Measurements from ENCODE around the gene LRRC47. TPM values are rescaled to one million over a fixed set of nuclear protein-coding genes. Genes with fewer than 3 reads are reported as not detected.

The LRRC47 gene
- total RNA-seq, 1 experiment from 2014 or later, result 65.1 TPM

DNA sequence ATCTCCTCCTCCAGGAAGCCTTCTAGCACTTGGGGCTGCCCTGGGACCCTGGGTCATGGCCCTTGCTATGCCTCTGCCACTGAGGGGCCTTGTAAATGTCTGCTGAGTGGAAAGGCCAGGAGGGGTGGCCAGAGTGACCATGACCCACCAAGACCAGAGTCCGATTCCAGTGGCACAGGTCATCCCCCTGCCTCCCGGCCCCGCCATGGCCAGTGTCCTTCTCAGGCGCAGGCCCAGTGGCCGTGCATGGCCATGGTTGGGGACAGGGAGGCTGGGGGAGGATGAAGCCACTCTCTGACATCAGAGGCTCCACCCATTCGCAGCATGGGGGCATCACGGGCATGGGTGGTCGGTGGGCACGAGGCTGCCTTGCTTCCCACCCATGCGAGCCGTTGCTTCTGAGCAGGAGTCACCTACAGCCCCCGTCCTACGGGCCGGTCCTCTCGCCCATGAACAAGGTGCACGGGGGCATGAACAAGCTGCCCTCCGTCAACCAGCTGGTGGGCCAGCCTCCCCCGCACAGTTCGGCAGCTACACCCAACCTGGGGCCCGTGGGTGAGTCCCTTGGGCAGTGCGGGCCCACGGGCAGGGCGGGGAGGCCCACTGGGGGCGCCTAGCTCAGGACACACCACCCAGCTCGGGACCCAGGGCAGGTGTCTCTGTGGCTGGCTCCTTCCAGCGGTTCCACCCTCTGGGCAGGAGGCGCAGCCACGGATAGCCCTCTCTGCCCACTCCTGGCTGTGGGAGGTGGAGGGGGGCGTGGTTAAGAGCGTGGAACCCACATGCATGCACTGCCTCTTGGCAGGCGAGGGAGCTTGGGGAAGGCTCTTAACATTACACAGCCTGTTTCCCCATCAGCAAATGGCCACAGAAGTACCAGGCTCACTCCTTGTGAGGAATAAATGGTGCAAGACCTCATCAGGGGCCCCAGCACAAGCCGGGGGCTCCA, 66.4 kb downstream of the LRRC47 start:
- H3K4me3 Mint-ChIP-seq, result no peak overlapping the region

More for the DNA sequence above, 66.4 kb downstream of the LRRC47 start:
- Histone ChIP-seq H3T11ph (ENCODE audit: low read length) (no peak overlapping the region), H3K9me3 (ENCODE audit: control insufficient read depth, low read depth, low read length) (no peaks in the 10 kb centered on the region), H3K27ac (ENCODE audit: insufficient read length, low read depth, low read length) (no peak overlapping the region), H4K5ac (ENCODE audit: insufficient read length, low read depth, low read length) (no peak overlapping the region), H3K9ac (ENCODE audit: extremely low read depth, insufficient read length, low read length) (no peak overlapping the region), H3K79me2 (ENCODE audit: insufficient read depth, low read length) (no peaks in the 10 kb centered on the region), H2BK15ac (ENCODE audit: low read depth, low read length) (no peak overlapping the region; the same call in 1 of the 2 replicates), H3K14ac (ENCODE audit: insufficient read depth, low read length) (no peak overlapping the region; the same call in 1 of the 2 replicates), H3K4ac (ENCODE audit: low read depth, low read length) (no peak overlapping the region), H3K18ac (ENCODE audit: insufficient read length, low read depth, low read length) (no peak overlapping the region), H3K4me2 (ENCODE audit: insufficient read depth, insufficient read length, low read length) (no peak overlapping the region), H2AFZ (ENCODE audit: low read length) (no peak overlapping the region), H4K8ac (replicated peaks; ENCODE audit: insufficient read length, low read depth, low read length) (no peak overlapping the region), H4K20me1 (ENCODE audit: control insufficient read depth, insufficient read depth, insufficient read length) (no peaks in the 10 kb centered on the region), H2BK12ac (ENCODE audit: insufficient read length, low read depth, low read length) (no peak overlapping the region), H3K27me3 (ENCODE audit: insufficient read depth, low read length) (no peaks in the 10 kb centered on the region; the same call in 1 of the 2 replicates), H2BK120ac (ENCODE audit: low read depth, low read length, poor library complexity, severe bottlenecking) (no peak overlapping the region), H4K91ac (ENCODE audit: insufficient read length, low read depth, low read length) (no peak overlapping the region), H2AK5ac (ENCODE audit: insufficient read length, low read length) (no peak overlapping the region), H2BK20ac (ENCODE audit: low read depth, low read length, poor library complexity, severe bottlenecking) (no peak overlapping the region), H2BK5ac (ENCODE audit: insufficient read length, low read length) (no peak overlapping the region), H3K79me1 (ENCODE audit: insufficient read depth, low read depth, low read length, poor library complexity, severe bottlenecking) (no peaks in the 10 kb centered on the region), H3K56ac (ENCODE audit: insufficient read length, low read depth, low read length) (no peak overlapping the region), H3K4me1 (ENCODE audit: insufficient read depth, low read length) (no peaks in the 10 kb centered on the region), H3K23me2 (ENCODE audit: insufficient read length, low read depth, low read length, poor library complexity, severe bottlenecking) (no peaks in the 10 kb centered on the region), H3K23ac (ENCODE audit: insufficient read length, low read depth, low read length) (no peak overlapping the region)
- H3K4me1 Mint-ChIP-seq, result peaks cover 0 to 13% of the 10 kb centered on the region in 2 experiments; a peak in 2 of 4 replicates
- no CpG with 5 or more reads among the region's 32 CpGs for WGBS (ENCODE audit: extremely low coverage, insufficient read length, low lambda C conversion rate)
- peaks cover 2% of the 10 kb centered on the region for H3K27me3 Mint-ChIP-seq (ENCODE audit: low read depth)
- 0 out of 7 replicates have a peak, but pooled peaks cover 0 to 2% (median 0%) of the 10 kb centered on the region in 3 experiments for H3K36me3 Mint-ChIP-seq (ENCODE audit: insufficient read depth in 1 of 3, low read depth in 3 of 3)
- TF ChIP-seq, protein P1, sequence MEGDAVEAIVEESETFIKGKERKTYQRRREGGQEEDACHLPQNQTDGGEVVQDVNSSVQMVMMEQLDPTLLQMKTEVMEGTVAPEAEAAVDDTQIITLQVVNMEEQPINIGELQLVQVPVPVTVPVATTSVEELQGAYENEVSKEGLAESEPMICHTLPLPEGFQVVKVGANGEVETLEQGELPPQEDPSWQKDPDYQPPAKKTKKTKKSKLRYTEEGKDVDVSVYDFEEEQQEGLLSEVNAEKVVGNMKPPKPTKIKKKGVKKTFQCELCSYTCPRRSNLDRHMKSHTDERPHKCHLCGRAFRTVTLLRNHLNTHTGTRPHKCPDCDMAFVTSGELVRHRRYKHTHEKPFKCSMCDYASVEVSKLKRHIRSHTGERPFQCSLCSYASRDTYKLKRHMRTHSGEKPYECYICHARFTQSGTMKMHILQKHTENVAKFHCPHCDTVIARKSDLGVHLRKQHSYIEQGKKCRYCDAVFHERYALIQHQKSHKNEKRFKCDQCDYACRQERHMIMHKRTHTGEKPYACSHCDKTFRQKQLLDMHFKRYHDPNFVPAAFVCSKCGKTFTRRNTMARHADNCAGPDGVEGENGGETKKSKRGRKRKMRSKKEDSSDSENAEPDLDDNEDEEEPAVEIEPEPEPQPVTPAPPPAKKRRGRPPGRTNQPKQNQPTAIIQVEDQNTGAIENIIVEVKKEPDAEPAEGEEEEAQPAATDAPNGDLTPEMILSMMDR (conservative IDR thresholded peaks at IDR 0.05), result no peak
- no peak for DNase-seq
- no peaks in the 10 kb centered on the region for H3K9me3 Mint-ChIP-seq
- H3K27ac Mint-ChIP-seq, result no peak overlapping the region

Other genes with a start within 250 kb of the LRRC47 start
- 19.9 and 21.3 TPM in 2 replicates for gene MEGF6, start 185.0 kb downstream of the LRRC47 start, total RNA-seq (2021)
- gene TPRG1L, start 171.5 kb downstream of the LRRC47 start, total RNA-seq (2021), result 24.0 and 24.7 TPM in 2 replicates
- gene WRAP73, start 146.4 kb downstream of the LRRC47 start, total RNA-seq (2021), result 28.4 and 33.8 TPM in 2 replicates
- 4.7 and 4.9 TPM in 2 replicates for gene TP73, start 144.0 kb downstream of the LRRC47 start, total RNA-seq (2021)
- gene CCDC27, start 44.0 kb downstream of the LRRC47 start, total RNA-seq (2021), result not detected in 2 replicates
- gene SMIM1, start 23.7 kb downstream of the LRRC47 start, total RNA-seq (2021), result 5.3 and 7.3 TPM in 2 replicates
- 34.5 and 40.8 TPM in 2 replicates for gene CEP104, start 60.7 kb upstream of the LRRC47 start, total RNA-seq (2021)
- gene DFFB, start 61.0 kb upstream of the LRRC47 start, total RNA-seq (2021), result 9.1 and 9.7 TPM in 2 replicates
- gene C1orf174, start 103.8 kb upstream of the LRRC47 start, total RNA-seq (2021), result 20.6 and 21.1 TPM in 2 replicates